Endothelial cell (in vitro differentiated cells): Measurements from ENCODE around the gene MALL. TPM values are rescaled to one million over a fixed set of nuclear protein-coding genes. Genes with fewer than 3 reads are reported as not detected.

ENCODE experiments used
- DNase-seq: peaks from one replicate; pipeline ENCODE4 v3.0.0; 2021; ENCODE audit warnings: low spot score
- H3K27ac Mint-ChIP-seq: one replicate; pipeline ENCODE4 v1.8.0; 2021; ENCODE audit warnings: mixed read lengths, inconsistent platforms; ENCODE audit not compliant: unreplicated experiment
- H3K27me3 Mint-ChIP-seq: one replicate; pipeline ENCODE4 v1.8.0; 2021; ENCODE audit warnings: mild to moderate bottlenecking, moderate library complexity, mixed read lengths, inconsistent platforms; ENCODE audit not compliant: unreplicated experiment
- H3K36me3 Mint-ChIP-seq: one replicate; pipeline ENCODE4 v1.8.0; 2021; ENCODE audit warnings: mild to moderate bottlenecking, low read depth, mixed read lengths, inconsistent platforms; ENCODE audit not compliant: unreplicated experiment
- H3K4me1 Mint-ChIP-seq: one replicate; pipeline ENCODE4 v1.8.0; 2021; ENCODE audit warnings: mild to moderate bottlenecking, mixed read lengths, inconsistent platforms; ENCODE audit not compliant: unreplicated experiment
- H3K4me3 Mint-ChIP-seq: one replicate; pipeline ENCODE4 v1.8.0; 2021; ENCODE audit warnings: mild to moderate bottlenecking, mixed read lengths, inconsistent platforms; ENCODE audit not compliant: unreplicated experiment
- H3K9me3 Mint-ChIP-seq: one replicate; pipeline ENCODE4 v1.8.0; 2021; ENCODE audit warnings: mixed read lengths, inconsistent platforms; ENCODE audit not compliant: unreplicated experiment
- total RNA-seq: library from RNA; stranded (reverse); fragmentation: NEBNext Ultra II Directional; extraction: Animal tissue kit (Norgen Biotek cat#: 25700); gene quantifications from one replicate; pipeline ENCODE4 v1.2.1, GENCODE V29; 2021; ENCODE audit not compliant: unreplicated experiment
- TF ChIP-seq, protein P1 (sequence below): fragments of 200-600 bp; sonication (generic); IDR thresholded peaks from one replicate; pipeline ENCODE4 v1.5.0; 2021; ENCODE audit warnings: antibody characterized with exemption; ENCODE audit not compliant: unreplicated experiment

MALL gene
- total RNA-seq, 1 donor from 2014 or later = 2.6 TPM

DNA sequence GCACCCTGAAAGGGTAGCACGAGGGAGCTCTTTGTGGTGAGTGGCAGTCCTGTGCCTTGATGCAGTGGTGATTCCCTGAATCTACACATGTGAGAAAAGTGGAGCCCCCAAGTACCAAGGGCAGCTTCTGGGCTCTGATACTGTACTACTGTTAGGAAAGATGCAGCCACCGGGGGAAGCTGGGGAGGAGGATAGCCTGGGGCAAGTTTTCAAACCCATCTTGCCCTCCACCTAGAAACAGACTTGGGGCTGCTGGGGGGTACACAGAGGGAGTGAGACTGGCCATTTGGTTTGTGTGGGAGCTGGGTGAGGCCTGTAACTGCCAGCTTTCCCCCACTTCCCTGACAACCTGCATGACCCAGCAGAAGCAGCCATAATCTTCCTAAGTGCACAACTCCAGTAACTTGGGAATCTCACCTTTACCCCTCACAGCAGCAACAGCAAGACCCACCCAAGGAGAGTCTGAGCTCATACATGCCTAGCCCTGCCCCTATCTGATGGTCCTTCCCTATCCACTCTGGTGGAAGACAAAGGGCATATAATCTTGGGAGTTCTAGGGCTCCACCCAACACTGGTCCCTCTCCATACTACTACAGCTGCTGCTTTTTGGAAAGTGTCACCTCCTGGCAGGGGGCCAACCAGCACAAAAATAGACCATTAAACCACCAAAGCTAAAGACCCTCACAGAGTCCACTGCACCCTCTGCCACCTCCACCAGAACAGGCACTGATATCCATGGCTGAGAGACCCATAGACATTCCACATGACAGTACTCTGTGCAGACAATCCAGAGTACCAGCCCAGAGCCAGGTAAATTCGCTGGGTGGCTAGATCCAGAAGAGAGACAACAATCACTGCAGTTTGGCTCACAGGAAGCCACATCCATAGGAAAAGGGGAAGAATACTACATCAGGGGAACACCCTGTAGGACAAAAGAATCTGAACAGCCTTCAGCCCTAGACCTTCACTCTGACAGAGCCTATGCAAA, 8.2 kb downstream of the MALL start:
- H3K4me1 Mint-ChIP-seq = peaks cover 10% of the 10 kb centered on the region
- no peak overlapping the region for H3K4me3 Mint-ChIP-seq
- no peak overlapping the region for H3K27ac Mint-ChIP-seq
- peaks cover 7% of the 10 kb centered on the region for H3K27me3 Mint-ChIP-seq
- H3K36me3 Mint-ChIP-seq = no peaks in the 10 kb centered on the region
- TF ChIP-seq, protein P1, sequence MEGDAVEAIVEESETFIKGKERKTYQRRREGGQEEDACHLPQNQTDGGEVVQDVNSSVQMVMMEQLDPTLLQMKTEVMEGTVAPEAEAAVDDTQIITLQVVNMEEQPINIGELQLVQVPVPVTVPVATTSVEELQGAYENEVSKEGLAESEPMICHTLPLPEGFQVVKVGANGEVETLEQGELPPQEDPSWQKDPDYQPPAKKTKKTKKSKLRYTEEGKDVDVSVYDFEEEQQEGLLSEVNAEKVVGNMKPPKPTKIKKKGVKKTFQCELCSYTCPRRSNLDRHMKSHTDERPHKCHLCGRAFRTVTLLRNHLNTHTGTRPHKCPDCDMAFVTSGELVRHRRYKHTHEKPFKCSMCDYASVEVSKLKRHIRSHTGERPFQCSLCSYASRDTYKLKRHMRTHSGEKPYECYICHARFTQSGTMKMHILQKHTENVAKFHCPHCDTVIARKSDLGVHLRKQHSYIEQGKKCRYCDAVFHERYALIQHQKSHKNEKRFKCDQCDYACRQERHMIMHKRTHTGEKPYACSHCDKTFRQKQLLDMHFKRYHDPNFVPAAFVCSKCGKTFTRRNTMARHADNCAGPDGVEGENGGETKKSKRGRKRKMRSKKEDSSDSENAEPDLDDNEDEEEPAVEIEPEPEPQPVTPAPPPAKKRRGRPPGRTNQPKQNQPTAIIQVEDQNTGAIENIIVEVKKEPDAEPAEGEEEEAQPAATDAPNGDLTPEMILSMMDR = no peak
- H3K9me3 Mint-ChIP-seq = no peaks in the 10 kb centered on the region
- DNase-seq = no peak

DNA sequence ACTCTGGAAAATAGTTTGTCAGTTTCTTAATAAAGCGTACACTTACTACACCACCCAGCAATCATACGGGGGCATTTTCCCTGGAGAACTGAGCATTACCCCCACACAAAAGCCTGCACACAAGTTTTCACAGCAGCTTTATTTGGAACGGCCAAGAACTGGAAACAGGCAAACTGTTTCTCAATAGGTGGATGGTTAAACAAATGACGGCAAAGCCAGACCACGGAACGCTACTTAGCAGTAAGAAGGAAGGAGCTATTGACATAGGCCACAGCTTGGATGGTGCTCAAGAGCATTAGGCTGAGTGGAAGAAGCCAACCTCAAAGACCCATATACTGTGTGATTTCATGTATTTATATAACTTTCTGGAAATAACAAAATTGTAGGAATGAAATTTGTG, 9.0 kb downstream of the MALL start:
- DNase-seq = no peak
- H3K27ac Mint-ChIP-seq = no peak overlapping the region

DNA sequence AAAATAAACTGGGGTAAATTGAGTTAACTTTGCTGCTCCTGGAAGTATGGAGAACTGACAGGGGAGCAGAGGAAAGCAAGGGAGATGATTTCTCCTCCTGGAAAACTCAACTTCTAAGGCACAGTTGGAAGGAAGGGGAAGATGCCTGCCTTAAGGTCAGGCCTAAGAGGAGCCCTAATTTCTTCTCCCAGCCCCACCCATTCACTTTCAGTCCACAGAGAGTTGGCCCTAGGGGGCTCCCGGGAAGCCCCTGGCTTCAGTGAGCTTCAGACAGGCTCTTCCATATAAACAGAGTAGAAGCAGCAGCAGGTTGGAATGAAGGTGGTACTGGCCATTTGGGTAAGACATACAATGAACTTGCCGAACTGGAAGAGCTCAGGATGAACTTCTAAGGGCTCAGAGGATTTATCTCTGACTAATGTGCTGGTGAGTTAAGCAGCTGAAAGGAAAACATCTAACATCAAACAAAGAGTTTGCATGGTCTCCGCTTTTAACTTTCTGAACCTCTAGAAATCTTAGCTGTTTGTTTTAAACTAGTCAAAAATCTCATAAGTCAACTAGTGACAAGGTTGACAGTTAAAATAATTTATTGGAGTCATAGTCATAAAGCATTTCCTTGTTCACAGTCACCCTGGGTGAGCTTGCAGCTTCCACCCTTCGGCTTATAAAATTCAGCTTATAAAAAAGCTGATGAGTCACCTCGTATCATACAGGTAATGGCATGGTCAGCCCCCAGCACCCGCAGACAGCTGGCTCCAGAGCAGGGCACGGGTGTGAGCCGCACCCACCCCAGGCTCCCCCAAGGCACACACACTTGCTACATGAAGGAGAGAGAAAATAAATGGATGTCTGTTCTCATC, 9.8 kb downstream of the MALL start:
- H3K9me3 Mint-ChIP-seq = no peaks in the 10 kb centered on the region
- H3K36me3 Mint-ChIP-seq = no peaks in the 10 kb centered on the region
- peaks cover 11% of the 10 kb centered on the region for H3K27me3 Mint-ChIP-seq
- no peak overlapping the region for H3K4me3 Mint-ChIP-seq
- H3K4me1 Mint-ChIP-seq = peaks cover 25% of the 10 kb centered on the region
- no peak overlapping the region for H3K27ac Mint-ChIP-seq
- no peak for DNase-seq
- TF ChIP-seq, protein P1 = no peak

More for the DNA sequence above, 9.0 kb downstream of the MALL start:
- H3K4me3 Mint-ChIP-seq = no peak overlapping the region
- TF ChIP-seq, protein P1 = no peak
- peaks cover 11% of the 10 kb centered on the region for H3K27me3 Mint-ChIP-seq
- no peaks in the 10 kb centered on the region for H3K9me3 Mint-ChIP-seq
- peaks cover 17% of the 10 kb centered on the region for H3K4me1 Mint-ChIP-seq
- H3K36me3 Mint-ChIP-seq = no peaks in the 10 kb centered on the region

DNA sequence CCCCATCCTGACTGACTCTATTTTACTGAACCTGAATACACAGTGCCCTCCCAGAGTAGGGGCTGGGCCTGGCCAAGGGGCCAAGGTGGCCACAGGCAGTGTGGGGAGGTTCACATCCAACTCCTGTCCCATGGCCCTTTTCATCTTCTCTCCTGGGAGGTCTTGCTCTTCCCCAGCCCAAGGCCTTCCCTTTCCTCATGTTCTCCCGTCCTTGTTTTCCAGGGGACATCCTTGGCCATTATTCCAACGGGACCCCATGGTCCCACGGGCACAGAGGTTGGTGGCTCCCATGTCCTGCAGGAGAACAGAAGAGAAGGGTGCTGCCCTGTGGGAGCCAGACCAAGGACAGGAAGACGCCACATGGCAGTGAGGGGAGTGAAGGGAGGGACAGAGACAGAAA, 10.4 kb downstream of the MALL start:
- DNase-seq = no peak
- no peak overlapping the region for H3K27ac Mint-ChIP-seq
- H3K36me3 Mint-ChIP-seq = no peaks in the 10 kb centered on the region
- no peaks in the 10 kb centered on the region for H3K9me3 Mint-ChIP-seq
- TF ChIP-seq, protein P1 = no peak
- no peak overlapping the region for H3K4me3 Mint-ChIP-seq
- peaks cover 28% of the 10 kb centered on the region for H3K4me1 Mint-ChIP-seq
- peaks cover 12% of the 10 kb centered on the region for H3K27me3 Mint-ChIP-seq
